Femur (tissue), 1 donor: Measurements from ENCODE around the gene MPPED1.

Experiments used
- DNase-seq: peaks from one replicate; pipeline ENCODE4 v3.0.0-alpha.2; 2017

Gene MPPED1

DNA sequence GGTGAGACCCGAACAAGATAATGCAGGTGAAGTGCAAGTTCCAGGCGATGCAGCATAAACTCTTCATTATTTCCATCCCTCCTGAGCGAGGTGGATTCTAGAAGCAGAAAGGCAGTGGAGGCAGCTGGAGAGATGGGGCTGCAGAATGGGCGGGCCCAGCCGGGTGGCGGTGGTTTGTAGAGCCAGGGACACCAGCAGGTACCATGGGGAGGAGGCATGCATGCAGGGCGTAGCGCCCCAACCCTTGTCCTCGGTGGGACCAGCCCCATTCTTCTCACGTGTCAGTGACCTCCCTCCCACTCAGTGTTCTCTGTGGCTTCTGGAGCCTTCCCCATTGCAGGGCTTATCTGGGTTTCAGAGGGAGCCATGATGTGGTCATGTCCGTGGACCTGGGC is 38.0 kb downstream of the MPPED1 start:
- no peak for DNase-seq

GRCh38 chr22:43451371-43452050 is 39.7 kb downstream of the MPPED1 start:
- DNase-seq: no peak

- no peak for DNase-seq
Observed at GRCh38 chr22:43455846-43456245, 44.0 kb downstream of the MPPED1 start.

DNA sequence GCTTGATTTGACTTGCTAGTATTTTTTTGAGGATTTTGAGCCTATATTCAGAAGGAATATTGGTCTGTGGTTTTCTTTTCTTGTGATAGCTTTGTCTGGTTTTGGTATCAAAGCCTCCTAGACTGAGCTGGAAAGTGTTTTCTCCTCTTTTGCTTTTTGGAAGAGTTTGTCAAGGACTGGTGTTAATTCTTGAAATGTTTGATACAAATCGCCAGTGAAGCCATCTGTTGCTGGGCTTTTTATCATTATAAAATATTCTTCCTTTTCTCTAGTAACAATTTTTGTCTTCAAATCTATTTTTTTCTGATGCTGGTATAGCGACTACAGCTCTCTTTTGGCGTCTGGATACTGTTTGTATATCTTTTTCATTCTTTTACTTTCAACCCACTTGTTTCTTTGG is 45.2 kb downstream of the MPPED1 start:
- DNase-seq: no peak

DNA sequence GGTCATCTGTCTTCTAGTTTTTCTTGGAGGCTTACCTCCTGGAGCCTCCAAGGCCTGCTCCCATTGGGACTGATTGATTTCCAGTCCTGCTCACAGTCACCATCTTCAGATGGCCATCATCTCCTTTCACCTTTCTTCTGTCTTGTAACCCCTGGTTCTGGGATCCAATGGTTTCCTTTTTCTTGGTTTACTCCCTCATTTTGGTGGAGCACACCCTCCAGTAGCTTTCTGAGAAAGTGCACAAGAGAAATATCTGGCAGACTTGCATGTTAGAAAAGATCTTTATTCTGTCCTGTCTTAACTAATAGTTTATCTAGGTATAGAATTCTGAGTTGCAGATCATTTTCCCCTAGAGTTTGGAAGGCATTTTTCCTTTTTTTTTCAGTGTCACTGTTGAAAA is 50.9 kb downstream of the MPPED1 start:
- no peak for DNase-seq

- no peak for DNase-seq
Observed at GRCh38 chr22:43464809-43465208, 53.0 kb downstream of the MPPED1 start.

DNA sequence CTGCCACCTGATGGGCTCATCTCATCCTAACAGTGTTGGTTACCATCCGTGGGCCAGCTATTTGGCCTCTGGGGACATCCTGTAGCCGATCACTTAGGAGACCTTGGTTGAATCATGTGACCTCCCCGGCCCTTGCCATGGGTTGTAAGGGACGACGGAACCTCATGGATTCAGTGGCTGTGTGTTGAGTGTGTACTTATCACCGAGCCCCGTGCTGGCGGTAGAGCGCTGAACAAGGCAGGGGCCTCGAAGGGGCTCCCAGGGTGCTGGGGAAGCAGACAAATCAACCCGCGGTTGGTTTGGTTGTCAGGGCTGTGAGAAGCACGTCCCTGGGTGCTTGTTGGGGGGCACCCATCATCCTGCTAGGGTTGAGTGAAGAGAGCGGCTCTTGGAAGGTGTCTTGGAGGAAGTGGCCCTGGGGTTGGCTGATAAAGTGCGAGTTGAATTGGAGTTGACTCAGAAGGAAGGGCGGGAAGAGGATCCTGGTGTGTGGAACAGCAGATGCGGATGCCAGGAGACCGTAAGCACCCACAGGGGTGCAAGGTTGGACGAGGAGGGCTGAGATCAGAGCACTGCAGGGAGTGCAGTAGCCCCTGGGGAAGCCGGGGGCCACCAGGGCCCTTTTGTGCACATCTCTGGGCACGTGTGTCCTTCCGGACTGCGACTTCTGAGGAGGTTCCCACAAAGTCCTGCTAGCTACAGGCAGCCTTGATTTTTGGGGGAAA is 53.6 kb downstream of the MPPED1 start:
- DNase-seq: no peak

DNA sequence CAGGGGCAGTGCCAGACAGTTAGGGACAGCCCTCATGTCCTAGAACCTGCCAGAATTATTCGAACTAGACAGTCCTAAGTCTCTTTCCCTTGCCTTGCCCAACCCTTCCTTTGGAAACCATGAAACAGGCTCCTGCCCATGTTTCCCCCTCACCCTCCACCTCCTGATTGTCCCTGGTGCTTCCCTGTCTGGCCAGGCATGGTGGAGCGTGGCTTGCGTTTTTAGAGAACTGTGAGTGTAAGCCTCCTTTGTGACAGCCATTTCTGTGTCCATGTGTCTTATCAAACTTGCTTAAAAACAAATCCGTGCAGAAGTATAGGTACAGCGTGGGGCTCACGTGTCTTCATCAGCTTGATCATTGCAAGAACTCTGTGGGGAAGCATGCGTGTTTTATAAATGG is 54.9 kb downstream of the MPPED1 start:
- DNase-seq: no peak

DNA sequence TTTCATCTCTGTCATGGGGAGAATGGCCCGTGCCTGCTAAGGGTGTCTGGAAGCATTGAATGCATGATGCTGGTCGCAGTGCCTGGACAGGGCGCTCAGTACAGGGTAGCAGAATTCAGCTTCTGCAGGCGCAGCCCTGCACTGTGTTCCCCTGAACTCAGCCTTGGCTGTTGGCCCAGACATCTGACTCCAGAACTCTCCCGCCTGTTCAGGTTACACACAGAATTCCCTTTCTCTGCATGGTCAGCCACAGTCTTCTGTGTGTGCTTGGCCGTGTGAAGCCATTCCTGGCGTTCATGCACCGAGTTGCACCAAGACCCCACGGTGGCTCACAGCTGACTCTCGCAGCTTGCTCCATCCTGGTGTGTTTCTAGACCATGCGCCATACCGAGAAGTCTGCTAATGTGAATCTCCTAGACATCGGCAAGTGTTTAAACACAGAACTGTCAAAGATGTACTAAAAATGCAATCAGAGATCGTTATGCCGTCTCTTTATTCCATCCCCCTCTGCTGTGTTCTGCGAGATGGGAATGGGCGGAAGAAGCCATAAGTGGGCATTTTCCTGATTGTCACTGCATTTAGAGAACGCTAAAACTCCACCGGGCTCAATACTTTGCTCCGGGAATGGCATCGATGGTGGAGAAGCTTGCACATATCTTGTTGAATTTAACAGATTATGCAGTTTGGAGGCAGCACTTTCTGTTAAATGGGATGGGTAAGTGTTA is 55.6 kb downstream of the MPPED1 start:
- DNase-seq: no peak

- DNase-seq: no peak
Observed at GRCh38 chr22:43470253-43470652, 58.4 kb downstream of the MPPED1 start.

DNA sequence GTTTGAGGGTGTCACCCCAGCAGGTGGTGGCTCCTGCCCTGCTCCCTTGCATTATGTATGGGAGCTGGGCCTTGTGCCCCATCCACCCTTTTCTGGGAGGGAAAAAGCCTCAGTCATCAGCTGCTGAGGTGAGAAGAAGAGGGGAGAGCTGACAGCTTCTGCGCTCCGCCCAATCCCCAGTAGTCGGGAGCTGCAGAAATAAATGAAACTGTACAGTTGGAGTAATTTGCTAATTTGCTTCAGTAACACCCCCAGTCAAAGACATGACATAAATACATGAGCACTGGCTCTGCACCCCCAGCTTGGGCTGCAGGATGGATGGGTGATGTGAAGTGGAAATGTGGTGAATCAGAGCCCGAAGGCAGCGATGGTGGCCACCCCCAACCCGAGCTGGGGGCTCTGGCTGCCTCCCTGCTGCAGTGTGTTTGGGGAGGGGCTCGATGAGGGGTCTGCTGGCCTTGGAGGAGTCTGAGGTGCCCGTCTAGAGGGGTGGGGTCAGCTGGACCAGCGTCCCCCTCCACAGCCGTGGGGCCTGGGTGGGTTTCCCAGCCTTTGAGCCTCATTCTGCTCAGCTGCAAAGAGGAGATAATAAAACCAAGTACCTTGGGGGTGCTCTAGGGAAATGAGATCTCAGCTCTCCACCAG is 59.2 kb downstream of the MPPED1 start:
- DNase-seq: no peak

GRCh38 chr22:43471606-43472135 is 59.9 kb downstream of the MPPED1 start:
- no peak for DNase-seq

DNA sequence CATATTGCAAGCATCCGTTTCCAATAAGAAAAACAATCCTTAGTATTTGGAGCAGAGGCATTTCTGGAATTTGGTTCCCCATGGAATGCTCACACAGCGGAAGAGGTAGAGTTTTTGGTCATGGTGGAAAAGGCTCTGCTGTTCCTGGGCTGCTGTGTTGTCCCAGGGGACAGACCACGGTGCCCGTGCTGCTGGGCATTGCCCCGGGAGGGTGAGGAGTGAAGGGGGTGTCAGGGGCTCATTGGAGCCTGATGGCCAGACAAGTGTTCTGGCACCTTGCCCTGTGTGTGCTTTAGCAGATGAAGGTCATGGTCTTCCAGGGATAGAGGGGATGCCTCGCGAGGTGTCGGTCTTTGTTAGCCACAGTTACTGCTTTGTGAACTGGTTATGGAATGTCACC is 61.2 kb downstream of the MPPED1 start:
- DNase-seq: no peak

GRCh38 chr22:43473441-43473840 is 61.6 kb downstream of the MPPED1 start:
- no peak for DNase-seq

GRCh38 chr22:43474161-43475101 is 62.6 kb downstream of the MPPED1 start:
- DNase-seq: no peak

DNA sequence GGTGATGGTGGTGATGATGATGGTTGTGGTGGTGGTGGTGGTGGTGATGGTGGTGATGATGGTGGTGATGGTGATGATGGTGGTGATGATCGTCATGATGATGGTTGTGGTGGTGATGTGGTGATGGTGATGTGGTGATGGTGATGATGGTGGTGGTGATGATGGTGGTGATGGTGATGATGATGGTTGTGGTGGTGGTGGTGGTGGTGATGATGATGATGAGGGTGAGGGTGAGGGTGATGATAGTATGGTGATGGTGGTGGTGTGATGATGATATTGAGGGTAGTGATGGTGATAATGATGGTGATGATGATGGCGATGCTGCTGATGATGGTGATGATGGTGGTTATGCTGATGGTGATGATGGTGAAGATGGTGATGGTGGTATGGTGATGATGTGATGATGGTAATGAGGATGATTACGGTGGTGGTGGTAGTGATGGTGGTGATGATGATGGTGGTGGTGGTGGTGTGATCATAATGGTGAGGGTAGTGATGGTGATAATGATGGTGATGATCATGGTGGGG is 63.8 kb downstream of the MPPED1 start:
- no peak for DNase-seq

- no peak for DNase-seq
Observed at GRCh38 chr22:43476341-43476740, 64.5 kb downstream of the MPPED1 start.

DNA sequence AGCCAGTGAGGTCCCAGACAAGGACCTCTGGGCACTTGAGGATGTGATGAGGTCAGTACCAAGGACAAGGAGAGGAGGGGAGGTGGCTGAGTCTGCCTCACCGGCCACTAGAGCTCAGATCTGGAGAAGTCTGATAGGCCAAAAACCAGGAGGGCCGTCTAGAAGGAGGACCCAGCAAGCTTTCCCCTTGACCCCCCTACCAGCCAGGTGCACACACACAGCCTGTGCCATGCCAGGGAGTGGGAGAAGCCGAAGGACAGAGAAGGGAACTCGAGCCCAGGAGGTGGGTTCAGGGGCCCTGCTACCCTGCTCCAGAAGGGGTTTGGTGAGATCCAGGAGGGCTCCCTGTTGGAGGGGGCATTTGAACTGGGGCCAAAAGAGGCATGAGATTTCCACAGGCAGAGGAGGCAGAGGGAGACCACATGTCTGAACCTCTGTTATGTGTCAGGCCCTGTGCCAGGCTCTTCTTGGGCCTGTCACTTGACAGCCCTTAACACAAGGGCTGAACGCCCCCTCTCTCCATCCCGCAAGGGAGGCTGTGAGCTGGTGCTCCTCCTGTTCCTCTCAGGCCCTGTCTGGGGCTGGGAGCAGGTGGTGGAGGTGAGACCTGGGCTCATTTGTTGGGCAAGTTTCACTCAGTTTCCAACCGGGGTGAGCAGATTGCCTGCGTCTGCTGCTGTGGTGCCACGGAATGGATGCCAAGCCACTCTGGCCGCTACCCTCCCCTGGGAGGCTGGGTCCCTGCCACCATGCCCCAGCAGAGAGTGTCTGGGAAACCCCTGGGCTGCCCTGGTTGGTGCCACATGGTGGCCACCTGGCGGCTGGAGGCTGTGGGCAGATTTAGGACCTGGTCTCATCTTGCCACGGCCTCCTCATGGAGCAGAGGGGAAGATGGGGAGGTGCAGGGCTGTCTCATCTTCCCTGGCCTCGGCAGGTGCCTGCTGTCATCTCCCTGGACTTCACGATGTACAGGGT is 65.2 kb downstream of the MPPED1 start:
- no peak for DNase-seq

- DNase-seq: no peak
Observed at GRCh38 chr22:43477966-43478365, 66.2 kb downstream of the MPPED1 start.

GRCh38 chr22:43478621-43479300 is 66.9 kb downstream of the MPPED1 start:
- no peak for DNase-seq
